ENCODE data around the gene PTH2. TPM values are rescaled to one million over a fixed set of nuclear protein-coding genes. Genes with fewer than 3 reads are reported as not detected.

Gene PTH2
- polyA plus RNA-seq, 1 donor (not counting 4 experiments of a cell fraction or from before 2014, with no cell fraction given) = not detected

DNA sequence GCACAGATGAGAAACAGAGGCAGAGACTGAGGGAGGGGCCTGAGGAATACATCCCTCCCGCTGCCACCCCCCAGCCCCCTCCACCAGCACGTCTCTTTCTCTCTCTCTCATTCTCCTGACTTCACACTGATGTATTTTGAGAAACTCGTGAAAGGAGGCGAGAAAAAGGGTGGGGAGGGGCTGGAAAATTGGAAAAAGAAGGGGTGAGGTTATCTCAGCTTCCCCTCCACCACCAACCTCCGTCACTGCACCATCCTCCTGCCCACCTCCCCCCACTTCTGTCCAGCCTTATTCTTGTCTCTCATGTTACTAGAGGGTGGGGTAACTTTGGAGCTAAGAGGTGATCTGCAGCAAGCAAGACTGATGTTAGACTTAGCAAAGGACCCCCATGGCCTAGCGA lies 16.6 kb upstream of the PTH2 start:
- Histone ChIP-seq H3K4me1 (ENCODE audit: control insufficient read depth, extremely low read depth, insufficient read depth, low read length) (peaks cover 7% of the 10 kb centered on the region), H3K9me3 (ENCODE audit: control insufficient read depth, low read depth, low read length) (no peaks in the 10 kb centered on the region), H3K9ac (ENCODE audit: control insufficient read depth, extremely low read depth, insufficient read depth, low read length) (no peak overlapping the region), H3K27ac (ENCODE audit: control insufficient read depth, insufficient read depth, low read length) (no peak overlapping the region), H3K4me3 (ENCODE audit: control insufficient read depth in 2 of 3, extremely low read depth in 1 of 3, insufficient read depth in 2 of 3, low read depth in 1 of 3, low read length in 3 of 3) (no peak overlapping the region), H3K27me3 (ENCODE audit: control insufficient read depth, extremely low read depth, insufficient read depth, low read length) (peaks cover 76% of the 10 kb centered on the region), H3K79me2 (ENCODE audit: control insufficient read depth, insufficient read depth, low read length) (no peaks in the 10 kb centered on the region), H3K36me3 (ENCODE audit: control insufficient read depth in 2 of 2, extremely low read depth in 1 of 2, insufficient read depth in 2 of 2, low read length in 2 of 2) (no peaks in the 10 kb centered on the region), H3K9me1 (ENCODE audit: control insufficient read depth, extremely low read depth, insufficient read depth, low read length) (no peaks in the 10 kb centered on the region), H4K20me1 (ENCODE audit: control insufficient read depth, extremely low read depth, insufficient read depth, low read length) (no peaks in the 10 kb centered on the region), H3K4me2 (ENCODE audit: control insufficient read depth, extremely low read depth, insufficient read depth, low read depth, low read length) (no peak overlapping the region), H2AFZ (ENCODE audit: control insufficient read depth, low read length) (no peak overlapping the region)
- DNase-seq (ENCODE audit: low read depth, low spot score) (no peak), FAIRE-seq (no peak)
- dilution Hi-C loops (cut with MboI; ENCODE audit: extremely low pct_ligation_motif_present, low sequenced_read_pairs) = no loop called here
- TF ChIP-seq, protein P1, sequence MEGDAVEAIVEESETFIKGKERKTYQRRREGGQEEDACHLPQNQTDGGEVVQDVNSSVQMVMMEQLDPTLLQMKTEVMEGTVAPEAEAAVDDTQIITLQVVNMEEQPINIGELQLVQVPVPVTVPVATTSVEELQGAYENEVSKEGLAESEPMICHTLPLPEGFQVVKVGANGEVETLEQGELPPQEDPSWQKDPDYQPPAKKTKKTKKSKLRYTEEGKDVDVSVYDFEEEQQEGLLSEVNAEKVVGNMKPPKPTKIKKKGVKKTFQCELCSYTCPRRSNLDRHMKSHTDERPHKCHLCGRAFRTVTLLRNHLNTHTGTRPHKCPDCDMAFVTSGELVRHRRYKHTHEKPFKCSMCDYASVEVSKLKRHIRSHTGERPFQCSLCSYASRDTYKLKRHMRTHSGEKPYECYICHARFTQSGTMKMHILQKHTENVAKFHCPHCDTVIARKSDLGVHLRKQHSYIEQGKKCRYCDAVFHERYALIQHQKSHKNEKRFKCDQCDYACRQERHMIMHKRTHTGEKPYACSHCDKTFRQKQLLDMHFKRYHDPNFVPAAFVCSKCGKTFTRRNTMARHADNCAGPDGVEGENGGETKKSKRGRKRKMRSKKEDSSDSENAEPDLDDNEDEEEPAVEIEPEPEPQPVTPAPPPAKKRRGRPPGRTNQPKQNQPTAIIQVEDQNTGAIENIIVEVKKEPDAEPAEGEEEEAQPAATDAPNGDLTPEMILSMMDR (optimal IDR thresholded peaks at IDR 0.05 in 1 of 3, IDR thresholded peaks at IDR 0.05 in 1 of 3, conservative IDR thresholded peaks at IDR 0.05 in 1 of 3; ENCODE audit: extremely low read depth in 1 of 3, insufficient read depth in 2 of 3, low read length in 3 of 3) = no peak
- TF ChIP-seq EZH2 (IDR thresholded peaks at IDR 0.05; ENCODE audit: low read length) = no peak

DNA sequence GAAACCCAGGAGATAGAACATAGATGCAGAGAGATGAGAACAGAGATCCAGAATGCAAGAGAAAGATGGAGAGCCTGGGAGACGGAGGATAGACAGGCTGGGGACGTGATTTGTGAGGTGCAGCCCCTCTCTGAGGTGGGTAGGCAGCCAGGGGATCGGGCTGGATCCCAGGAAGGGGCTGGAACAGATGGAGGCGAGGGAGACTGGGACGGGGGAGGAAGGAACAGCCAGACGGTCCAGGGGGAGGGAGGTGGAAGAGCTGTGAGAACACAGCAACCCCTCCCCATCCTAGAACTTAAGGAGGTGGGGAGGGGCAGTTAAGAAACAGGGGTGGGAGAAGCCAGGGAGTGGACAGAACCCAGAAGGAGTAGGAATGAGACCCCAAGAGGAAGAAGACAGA lies 15.0 kb upstream of the PTH2 start:
- Histone ChIP-seq H3K27me3 (ENCODE audit: control insufficient read depth, extremely low read depth, insufficient read depth, low read length) (peaks cover 90% of the 10 kb centered on the region), H3K27ac (ENCODE audit: control insufficient read depth, insufficient read depth, low read length) (no peak overlapping the region), H3K79me2 (ENCODE audit: control insufficient read depth, insufficient read depth, low read length) (no peaks in the 10 kb centered on the region), H3K4me3 (ENCODE audit: control insufficient read depth in 2 of 3, extremely low read depth in 1 of 3, insufficient read depth in 2 of 3, low read depth in 1 of 3, low read length in 3 of 3) (no peak overlapping the region), H3K9me1 (ENCODE audit: control insufficient read depth, extremely low read depth, insufficient read depth, low read length) (no peaks in the 10 kb centered on the region), H4K20me1 (ENCODE audit: control insufficient read depth, extremely low read depth, insufficient read depth, low read length) (no peaks in the 10 kb centered on the region), H3K9me3 (ENCODE audit: control insufficient read depth, low read depth, low read length) (no peaks in the 10 kb centered on the region), H3K9ac (ENCODE audit: control insufficient read depth, extremely low read depth, insufficient read depth, low read length) (no peak overlapping the region), H3K36me3 (ENCODE audit: control insufficient read depth in 2 of 2, extremely low read depth in 1 of 2, insufficient read depth in 2 of 2, low read length in 2 of 2) (no peaks in the 10 kb centered on the region), H3K4me1 (ENCODE audit: control insufficient read depth, extremely low read depth, insufficient read depth, low read length) (peaks cover 5% of the 10 kb centered on the region), H3K4me2 (ENCODE audit: control insufficient read depth, extremely low read depth, insufficient read depth, low read depth, low read length) (no peak overlapping the region), H2AFZ (ENCODE audit: control insufficient read depth, low read length) (no peak overlapping the region)
- DNase-seq (ENCODE audit: low read depth, low spot score) = no peak
- dilution Hi-C loops (cut with MboI; ENCODE audit: extremely low pct_ligation_motif_present, low sequenced_read_pairs) = no loop called here
- FAIRE-seq = no peak
- TF ChIP-seq, protein P1 (optimal IDR thresholded peaks at IDR 0.05 in 1 of 3, IDR thresholded peaks at IDR 0.05 in 1 of 3, conservative IDR thresholded peaks at IDR 0.05 in 1 of 3; ENCODE audit: extremely low read depth in 1 of 3, insufficient read depth in 2 of 3, low read length in 3 of 3) = no peak
- no peak for TF ChIP-seq EZH2 (IDR thresholded peaks at IDR 0.05; ENCODE audit: low read length)

Data from keratinocyte (primary cell).